GM21360 (cell line): ENCODE results near the gene ZNF711.
"Not testable (repeated sequence)": the region's sequence is repeated elsewhere in the genome, so short reads cannot be mapped to it uniquely, and the experiment has no call there.

Source experiments
- ATAC-seq: cut with Tn5 transposase; IDR thresholded peaks from one replicate; pipeline ENCODE4 v1.9.1; 2021; ENCODE audit warnings: mild to moderate bottlenecking, moderate library complexity; ENCODE audit not compliant: unreplicated experiment

Gene ZNF711

GRCh38 chrX:85243761-85244449 lies at the start of gene ZNF711, which contains the start of gene SATL1:
Gene ZNF711, plus strand, starts transcription at chrX:85243991. Its CDS starts 3,582 bp downstream, at chrX:85247573.
Gene SATL1, minus strand, starts transcription at chrX:85243779. Its CDS starts 134,811 bp downstream, at chrX:85108968.
- ATAC-seq = peak; percentile 84

GRCh38 chrX:85196319-85196718 lies 47.5 kb upstream of the ZNF711 start:
- ATAC-seq = no peak

- no peak for ATAC-seq
These were observed 40.3 kb upstream of the ZNF711 start for GRCh38 chrX:85203461-85203970.

GRCh38 chrX:85213792-85214530 lies 29.8 kb upstream of the ZNF711 start:
- no peak for ATAC-seq

GRCh38 chrX:85215946-85216345 lies 27.8 kb upstream of the ZNF711 start:
- no peak for ATAC-seq

GRCh38 chrX:85221361-85221760 lies 22.4 kb upstream of the ZNF711 start:
- no peak for ATAC-seq

- no peak for ATAC-seq
These were observed 20.4 kb upstream of the ZNF711 start for GRCh38 chrX:85223359-85223758.

- no peak for ATAC-seq
These were observed 636 bp upstream of the ZNF711 start for GRCh38 chrX:85243155-85243554.

GRCh38 chrX:85244450-85245211 lies 840 bp downstream of the ZNF711 start:
- peak; percentile 41 for ATAC-seq

- ATAC-seq = not testable (repeated sequence)
These were observed 41.5 kb downstream of the ZNF711 start for GRCh38 chrX:85285286-85285685.

- ATAC-seq = no peak
These were observed 45.4 kb downstream of the ZNF711 start for GRCh38 chrX:85288992-85289723.

- ATAC-seq = peak; percentile 76
These were observed 59.8 kb downstream of the ZNF711 start for GRCh38 chrX:85303544-85303943.

GRCh38 chrX:85309717-85310116 lies 65.9 kb downstream of the ZNF711 start:
- ATAC-seq = no peak

- ATAC-seq = not testable (repeated sequence)
These were observed 67.6 kb downstream of the ZNF711 start for GRCh38 chrX:85311348-85311747.
